DMS 273 (cell line): Measurements from ENCODE around the gene ANO8.
"Not testable (repeated sequence)": the region's sequence is repeated elsewhere in the genome, so short reads cannot be mapped to it uniquely, and the experiment has no call there.

Experiments
- DNase-seq: peaks from one replicate; lab custom pipeline; 2025; ENCODE audit not compliant: unreplicated experiment; lab: John Stamatoyannopoulos, UW

Gene ANO8

DNA sequence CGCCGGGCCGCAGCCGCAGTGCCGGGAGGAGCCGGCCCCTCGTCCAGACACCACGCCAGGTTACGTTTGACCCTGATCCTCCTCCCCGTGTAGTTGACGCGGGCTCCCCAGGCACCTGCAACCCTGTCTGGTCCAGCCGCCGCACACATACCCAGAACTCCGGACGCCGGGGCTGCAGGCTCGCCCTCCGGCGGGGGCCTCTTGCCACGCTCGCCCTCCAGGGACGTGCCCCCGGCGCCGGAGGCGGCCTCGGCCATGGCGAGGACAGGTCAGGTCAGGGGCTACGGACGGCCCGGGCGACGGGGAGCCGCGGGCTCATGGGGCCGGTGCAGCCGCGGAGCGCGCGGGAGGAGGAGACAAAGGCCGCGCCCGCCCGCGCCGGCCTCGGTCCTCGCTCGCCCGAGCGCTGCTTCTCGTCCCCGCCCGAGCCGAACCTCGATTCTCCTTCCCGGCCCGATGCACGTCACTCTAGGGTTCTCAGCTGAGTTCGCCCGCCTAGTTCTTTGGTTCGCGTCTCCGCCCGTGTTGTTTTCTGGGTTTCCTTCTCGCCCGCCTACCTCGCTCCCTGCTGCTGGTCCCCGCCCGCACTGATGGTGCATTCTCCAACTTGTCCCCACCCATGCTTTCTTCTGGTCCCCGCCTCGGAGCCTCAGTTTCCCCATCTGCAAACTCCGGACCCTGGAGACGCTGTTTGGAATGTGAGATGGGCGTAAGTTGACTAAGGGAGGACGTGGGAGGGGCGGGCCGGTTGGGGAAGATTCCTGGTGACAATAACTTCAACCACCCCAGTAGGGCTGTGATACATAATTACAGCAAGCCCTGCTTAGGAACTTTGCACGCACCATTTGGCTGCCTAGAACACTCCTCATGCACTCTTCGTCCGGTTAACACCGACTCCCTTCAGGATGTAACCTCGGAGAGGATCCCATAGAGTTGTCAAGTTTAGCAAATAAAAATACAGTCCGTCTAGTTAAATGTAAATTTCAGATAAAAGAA lies at the start of gene ANO8:
Gene ANO8 (minus strand): TSS at position 442 of the 996 bp plus-strand sequence. CDS start 185 bp downstream, at position 257.
- DNase-seq, result peak; percentile 100

DNA sequence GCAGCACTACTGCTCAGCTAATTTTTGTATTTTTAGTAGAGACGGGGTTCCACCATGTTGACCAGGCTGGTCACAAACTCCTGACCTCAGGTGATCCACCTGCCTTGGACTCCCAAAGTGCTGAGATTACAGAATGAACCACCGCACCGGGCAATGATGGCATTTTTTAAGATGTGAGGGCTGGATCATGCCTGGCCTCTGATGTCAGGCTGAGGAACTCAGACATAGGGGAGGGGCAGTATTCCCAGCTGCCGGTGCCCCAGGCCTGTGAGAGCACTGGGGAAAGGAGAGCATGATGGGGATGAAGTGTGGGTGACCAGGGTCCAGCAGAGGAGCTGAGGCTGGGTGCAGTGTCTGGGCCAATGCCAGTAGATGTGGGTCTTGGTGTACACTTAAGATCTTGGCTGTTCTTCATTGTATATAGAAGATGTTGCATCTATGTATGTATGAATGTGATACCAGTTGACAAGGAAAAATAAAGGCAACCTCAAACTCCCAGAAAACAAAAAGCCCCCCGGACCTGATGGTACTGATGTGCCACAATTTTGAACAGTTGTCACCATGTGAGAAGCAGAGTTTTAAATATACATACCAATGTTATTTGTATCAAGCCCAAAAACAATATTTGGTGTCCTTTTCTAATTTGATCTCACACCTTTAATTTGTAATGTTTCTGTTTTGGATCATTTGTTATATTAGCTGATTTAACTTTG lies 45.9 kb upstream of the ANO8 start:
- DNase-seq, result no peak

GRCh38 chr19:17379221-17379631 lies 44.6 kb upstream of the ANO8 start:
- no peak for DNase-seq

GRCh38 chr19:17378271-17378670 lies 43.6 kb upstream of the ANO8 start:
- no peak for DNase-seq

GRCh38 chr19:17376935-17377600 lies 42.4 kb upstream of the ANO8 start, which contains the start of gene PLVAP:
TSS of gene PLVAP (minus strand) at chr19:17377342. CDS start at chr19:17377288, 54 bp downstream.
- DNase-seq, result no peak

DNA sequence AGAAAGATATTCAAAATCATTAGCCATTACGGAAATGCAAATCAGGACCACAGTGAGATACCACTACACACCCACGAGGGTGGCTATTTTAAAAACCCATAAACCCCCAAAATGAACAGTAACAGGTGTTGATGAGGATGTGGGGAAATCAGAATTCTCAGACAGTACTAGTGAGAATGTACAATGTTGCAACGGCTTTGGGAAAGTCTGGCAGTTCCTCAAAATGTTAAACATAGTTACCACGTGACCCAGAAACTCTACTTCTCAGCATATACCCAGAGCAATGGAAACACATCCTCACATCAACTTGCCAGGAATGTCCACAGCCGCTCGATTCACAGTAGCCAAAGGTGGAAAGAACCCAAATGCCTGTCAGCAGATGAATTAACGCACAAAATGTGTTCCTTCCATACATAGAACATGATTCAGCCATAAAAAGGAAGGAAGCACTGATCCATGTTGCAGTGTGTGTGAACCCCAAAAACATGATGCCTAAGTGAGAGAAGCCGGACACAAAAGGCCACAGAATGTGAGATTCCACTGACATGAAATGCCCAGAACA lies 35.5 kb upstream of the ANO8 start:
- no peak for DNase-seq

GRCh38 chr19:17365361-17365760 lies 30.7 kb upstream of the ANO8 start:
- no peak for DNase-seq

DNA sequence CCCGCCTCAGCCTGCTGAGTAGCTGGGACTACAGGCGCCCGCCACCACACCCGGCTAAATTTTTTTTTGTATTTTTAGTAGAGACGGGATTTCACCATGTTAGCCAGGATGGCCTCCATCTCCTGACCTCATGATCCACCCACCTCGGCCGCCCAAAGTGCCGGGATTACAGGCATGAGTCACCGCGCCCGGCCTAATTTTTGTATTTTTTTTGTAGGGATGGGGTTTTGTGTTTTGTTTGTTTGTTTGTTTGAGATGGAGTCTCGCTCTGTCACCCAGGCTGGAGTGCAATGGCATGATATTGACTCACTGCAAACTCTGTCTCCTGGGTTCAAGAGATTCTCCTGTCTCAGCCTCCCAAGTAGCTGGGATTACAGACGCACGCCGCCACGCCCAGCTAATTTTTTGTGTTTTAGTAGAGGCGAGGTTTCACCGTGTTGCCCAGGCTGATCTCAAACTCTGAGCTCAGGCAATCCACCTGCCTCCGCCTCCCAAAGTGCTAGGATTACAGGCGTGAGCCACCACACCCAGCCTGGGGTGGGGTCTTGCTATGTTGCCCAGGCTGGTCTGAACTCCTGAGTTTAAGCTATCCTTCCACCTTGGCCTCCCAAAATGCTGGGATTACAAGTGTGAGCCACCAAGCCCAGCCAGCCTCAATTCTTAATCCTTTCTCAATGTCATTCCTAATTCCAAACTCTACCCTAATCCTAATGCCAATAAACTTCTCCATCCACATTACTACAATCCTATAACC lies 29.4 kb upstream of the ANO8 start:
- DNase-seq, result not testable (repeated sequence)

GRCh38 chr19:17359905-17360800 lies 25.5 kb upstream of the ANO8 start:
- DNase-seq, result no peak

GRCh38 chr19:17358395-17358794 lies 23.7 kb upstream of the ANO8 start:
- DNase-seq, result no peak

DNA sequence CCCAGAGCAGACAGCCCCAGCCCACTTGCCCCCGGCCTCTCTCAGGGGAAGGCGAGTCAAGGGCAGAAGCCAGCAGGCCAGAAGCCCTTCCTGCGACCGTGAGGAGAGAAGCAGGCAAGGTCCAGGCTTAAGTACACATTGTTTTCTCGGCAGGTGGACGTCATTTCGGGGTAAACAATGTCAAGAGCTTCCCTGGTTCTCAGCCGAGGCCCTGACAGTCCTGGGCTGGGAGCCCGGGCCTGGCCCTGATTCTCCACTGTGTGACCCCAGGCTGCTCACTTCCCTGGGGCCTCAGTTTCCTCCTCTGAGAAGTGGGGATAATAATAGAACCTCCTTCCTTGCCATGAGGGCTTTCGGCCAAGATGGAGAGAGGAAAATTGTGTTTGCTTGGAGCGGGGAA lies 23.1 kb upstream of the ANO8 start:
- no peak for DNase-seq

- DNase-seq, result no peak
Observed at GRCh38 chr19:17357078-17357666, 22.5 kb upstream of the ANO8 start.

DNA sequence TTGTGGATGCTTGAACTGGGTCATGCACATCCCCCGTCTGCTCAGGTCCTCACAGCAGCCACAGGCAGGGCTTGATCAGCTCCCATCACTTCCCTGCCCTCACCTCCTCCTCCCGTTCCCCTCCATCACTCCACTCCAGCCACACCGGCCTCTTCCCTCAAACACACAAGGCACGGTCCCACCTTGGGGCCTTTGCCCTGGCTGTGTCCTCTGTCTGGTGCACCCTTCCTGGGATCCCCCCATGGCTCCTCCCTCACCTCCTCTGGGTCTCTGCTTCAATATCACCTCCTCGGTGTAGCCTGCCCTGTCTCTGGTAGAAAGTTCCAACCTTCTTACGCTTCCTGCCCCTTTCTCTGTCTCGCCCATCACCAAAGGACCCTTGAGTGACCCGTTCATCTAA lies 18.7 kb upstream of the ANO8 start:
- DNase-seq, result no peak

DNA sequence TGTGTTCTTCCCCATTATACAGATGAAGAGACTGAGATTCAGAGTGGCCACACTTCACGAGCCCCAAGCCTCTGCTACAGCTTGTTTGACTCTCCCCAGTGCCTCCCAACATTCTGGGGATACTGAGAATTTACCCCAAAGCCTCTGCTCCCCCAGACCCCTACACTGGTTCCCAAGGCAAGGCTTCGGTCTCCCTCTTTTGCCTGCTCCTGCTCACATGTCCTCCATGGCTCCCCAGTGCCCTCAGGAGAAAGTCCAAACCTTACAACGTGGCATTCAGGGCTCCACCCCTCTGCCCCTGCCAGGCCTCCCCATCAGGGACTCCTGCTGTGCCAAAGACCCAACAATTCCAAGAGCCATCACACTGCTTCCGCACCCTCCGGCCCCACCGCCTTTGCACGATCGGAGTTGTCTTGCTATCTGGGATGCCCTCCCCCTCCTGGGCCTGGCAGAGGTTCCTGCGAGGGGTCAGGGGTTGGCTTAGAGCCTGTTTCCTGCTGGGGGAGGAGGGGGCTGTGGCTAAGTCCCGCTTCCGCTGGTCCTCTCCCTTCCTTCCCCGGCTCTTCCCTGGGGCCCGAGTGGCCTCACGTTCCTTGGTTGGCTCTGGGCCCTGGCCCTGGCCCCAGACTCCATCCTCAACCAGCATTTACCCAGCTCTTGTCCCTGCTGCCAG lies 18.1 kb upstream of the ANO8 start:
- no peak for DNase-seq

- DNase-seq, result no peak
Observed at GRCh38 chr19:17351815-17352435, 17.3 kb upstream of the ANO8 start.

DNA sequence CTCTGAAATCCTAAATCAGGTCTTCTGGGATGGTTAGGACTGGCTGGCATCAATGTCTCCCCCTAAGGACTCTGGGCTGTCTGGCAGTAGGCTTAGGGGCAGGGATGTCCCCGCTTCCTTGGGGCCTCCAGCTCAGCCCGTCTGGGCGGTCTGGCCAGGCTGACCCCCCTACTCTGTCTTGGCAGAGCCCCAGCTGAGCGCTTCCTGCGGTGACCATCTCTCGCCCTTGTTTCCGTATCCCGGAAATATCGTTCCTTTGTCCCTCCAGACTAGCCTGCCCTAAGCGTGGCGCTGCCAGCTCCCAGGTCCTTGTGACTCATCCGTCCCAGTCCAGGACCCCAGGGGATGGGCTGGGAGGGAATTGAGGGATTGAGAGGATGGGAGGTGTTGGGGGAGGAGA lies 14.0 kb upstream of the ANO8 start:
- peak; percentile 47 for DNase-seq

- no peak for DNase-seq
Observed at GRCh38 chr19:17347877-17348276, 13.2 kb upstream of the ANO8 start.

DNA sequence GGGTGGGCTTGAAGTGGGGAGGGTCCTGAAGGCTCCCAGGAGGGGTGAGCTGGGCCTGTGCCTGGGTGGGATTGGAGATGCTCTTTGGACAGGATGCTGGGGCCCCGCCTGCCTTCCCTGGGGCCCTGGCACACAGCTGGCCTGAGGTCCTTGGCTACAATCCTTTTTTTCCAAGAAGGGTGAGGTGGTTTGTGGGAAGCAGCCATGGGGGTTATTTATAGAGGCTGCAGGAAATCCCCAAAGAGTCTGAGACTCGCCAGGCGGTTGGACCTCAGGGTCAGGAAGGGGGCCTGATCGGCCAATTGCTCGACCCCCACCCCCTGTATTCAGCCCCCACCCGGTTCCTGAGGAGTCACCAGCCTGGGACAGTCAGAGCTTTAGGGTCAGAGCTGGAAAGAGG lies 12.7 kb upstream of the ANO8 start:
- no peak for DNase-seq
